Fibroblast of mammary gland (primary cell): ENCODE measurements around the gene ARHGAP10.

ENCODE experiments used
- DNase-seq: peaks from one replicate; pipeline ENCODE4 v3.0.0-alpha.2; 2010; ENCODE audit warnings: low read depth
- H3K4me3 ChIP-seq: 2 replicates; pipeline ENCODE4 v1.5.1; 2011; ENCODE audit warnings: low read depth, mild to moderate bottlenecking, low read length, moderate library complexity; ENCODE audit not compliant: control insufficient read depth
- CTCF ChIP-seq: conservative IDR thresholded peaks from 2 replicates; pipeline ENCODE4 v1.5.1; 2011; ENCODE audit warnings: low read depth, low read length, inconsistent platforms; ENCODE audit not compliant: control insufficient read depth, insufficient read depth

ARHGAP10 gene

GRCh38 chr4:147739239-147739823 is 7.4 kb downstream of the ARHGAP10 start:
- TF ChIP-seq CTCF: no peak
- DNase-seq: no peak
- no peak overlapping the region for H3K4me3 ChIP-seq

GRCh38 chr4:147740176-147740575 is 8.3 kb downstream of the ARHGAP10 start:
- DNase-seq: peak; percentile 46
- TF ChIP-seq CTCF: no peak
- no peak overlapping the region for H3K4me3 ChIP-seq

DNA sequence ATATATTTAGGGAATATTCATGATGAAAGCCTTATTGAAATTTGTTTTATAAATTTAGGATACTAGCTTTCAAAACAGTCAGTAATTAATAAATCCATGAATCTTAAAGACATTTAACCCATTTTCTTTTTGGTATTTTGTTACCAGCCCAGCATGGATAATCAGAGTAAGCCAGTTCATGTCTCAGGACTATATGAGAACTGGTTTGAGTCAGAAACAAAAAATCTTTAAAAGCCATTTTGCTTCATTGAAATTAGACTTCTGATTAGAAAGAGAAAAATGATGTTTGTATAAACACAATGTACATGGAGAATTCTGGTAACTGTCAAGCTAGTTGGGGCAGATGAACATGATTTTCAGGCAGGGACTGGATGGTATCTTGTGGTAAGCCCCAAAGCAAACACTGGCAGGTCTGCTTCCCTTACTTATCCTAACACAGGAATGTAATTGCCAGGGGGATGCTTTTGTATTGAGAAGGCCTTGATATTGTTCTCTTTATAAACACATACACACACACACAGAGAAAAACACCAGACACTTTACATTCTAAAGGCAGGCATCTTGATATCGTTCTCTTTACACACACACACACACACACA is 9.4 kb downstream of the ARHGAP10 start:
- DNase-seq: no peak
- no peak overlapping the region for H3K4me3 ChIP-seq
- no peak for TF ChIP-seq CTCF

DNA sequence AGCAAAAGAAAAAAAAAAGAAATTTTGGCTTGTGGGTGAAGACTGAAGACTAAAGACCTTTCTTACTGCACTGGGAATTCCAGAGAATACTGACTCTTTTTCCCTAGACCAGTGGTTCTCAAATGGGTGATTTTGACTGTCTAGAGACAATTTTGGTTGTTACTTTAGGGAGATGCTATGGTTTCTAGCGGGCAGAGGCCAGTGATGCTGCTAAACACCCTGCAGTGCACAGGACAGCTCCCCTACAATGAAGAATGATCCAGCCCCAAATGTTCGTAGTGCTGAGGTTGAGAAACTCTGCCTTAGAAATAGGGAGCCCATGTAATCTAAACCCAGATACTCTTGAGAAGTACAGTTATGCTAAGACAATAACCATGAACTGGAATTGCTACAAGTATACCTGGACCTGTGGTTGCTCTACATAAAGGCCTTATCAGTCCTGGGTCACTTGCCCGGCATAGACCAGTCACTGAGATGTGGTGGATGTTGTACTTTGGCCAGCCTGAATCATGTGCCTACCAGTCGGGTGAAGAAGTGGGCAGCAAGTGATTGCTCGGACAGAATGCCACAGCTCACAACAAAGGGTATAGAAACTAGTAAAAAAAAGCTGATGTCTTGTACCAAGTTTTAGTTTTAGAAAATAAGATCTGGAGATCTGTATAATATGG is 16.0 kb downstream of the ARHGAP10 start:
- no peak for TF ChIP-seq CTCF
- no peak for DNase-seq
- H3K4me3 ChIP-seq: no peak overlapping the region

DNA sequence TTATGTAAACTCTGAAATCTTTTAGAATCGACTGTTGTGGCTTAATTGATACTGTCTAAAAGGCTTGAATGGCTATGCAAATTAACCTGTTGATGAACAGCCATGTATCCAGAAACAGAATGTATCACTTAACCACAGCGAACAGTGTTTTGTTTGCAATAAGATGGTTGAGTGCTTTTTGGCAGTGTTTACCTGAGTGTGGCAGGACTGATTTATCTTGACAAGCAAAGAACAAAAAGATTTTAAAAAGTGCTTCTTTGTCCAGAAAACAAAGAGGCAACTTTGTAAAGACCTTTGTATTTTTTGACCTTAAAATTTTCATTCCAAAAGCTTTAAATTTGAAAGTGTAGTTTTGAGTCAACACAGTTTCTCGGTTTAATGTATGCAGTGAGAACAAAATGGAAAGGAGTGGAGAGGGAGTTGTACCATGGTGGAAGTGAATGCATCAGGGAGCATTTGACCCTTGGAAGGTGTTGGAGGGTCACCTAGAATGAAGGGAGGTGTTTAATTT is 18.0 kb downstream of the ARHGAP10 start:
- TF ChIP-seq CTCF: no peak
- no peak overlapping the region for H3K4me3 ChIP-seq
- no peak for DNase-seq

DNA sequence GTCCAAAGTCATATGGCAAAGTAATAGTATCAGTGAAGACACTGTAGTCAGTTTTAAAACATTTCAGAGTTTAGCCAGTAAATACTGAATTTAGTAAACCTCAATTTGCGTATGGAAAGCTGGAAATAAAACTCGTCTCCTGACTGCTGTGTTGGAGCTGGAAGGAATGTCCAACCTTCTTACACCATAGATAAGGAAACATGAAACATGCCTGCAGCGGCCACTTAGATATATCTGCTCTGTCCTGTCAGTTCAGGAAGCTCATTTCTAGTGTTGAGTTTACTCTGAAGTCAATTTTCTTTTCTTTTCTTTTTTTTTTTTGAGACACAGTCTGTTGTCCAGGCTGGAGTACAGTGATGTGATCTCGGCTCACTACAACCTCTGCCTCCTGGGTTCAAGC is 21.2 kb downstream of the ARHGAP10 start:
- TF ChIP-seq CTCF: no peak
- no peak for DNase-seq
- no peak overlapping the region for H3K4me3 ChIP-seq
